KOPT-K1 (cell line): ENCODE data around the gene NASP.
"Not testable (repeated sequence)": the region's sequence is repeated elsewhere in the genome, so short reads cannot be mapped to it uniquely, and the experiment has no call there.

Experiments used
- H3K27ac ChIP-seq: fragments of 200-600 bp; sonication (generic); 2 replicates; pipeline ENCODE4 v1.5.1; 2016; ENCODE audit warnings: antibody characterized with exemption, mild to moderate bottlenecking, low read depth, low read length; ENCODE audit not compliant: poor library complexity, severe bottlenecking
- H3K36me3 ChIP-seq: fragments of 200-600 bp; sonication (generic); 2 replicates; pipeline ENCODE4 v1.5.1; 2017; ENCODE audit warnings: antibody characterized with exemption, mild to moderate bottlenecking, low read length, moderate library complexity; ENCODE audit not compliant: insufficient read depth
- H3K9me3 ChIP-seq: fragments of 200-600 bp; sonication (generic); 2 replicates; pipeline ENCODE4 v1.5.1; 2017; ENCODE audit warnings: antibody characterized with exemption, low read length, mild to moderate bottlenecking; ENCODE audit not compliant: insufficient read depth, poor library complexity, severe bottlenecking

Gene NASP

DNA sequence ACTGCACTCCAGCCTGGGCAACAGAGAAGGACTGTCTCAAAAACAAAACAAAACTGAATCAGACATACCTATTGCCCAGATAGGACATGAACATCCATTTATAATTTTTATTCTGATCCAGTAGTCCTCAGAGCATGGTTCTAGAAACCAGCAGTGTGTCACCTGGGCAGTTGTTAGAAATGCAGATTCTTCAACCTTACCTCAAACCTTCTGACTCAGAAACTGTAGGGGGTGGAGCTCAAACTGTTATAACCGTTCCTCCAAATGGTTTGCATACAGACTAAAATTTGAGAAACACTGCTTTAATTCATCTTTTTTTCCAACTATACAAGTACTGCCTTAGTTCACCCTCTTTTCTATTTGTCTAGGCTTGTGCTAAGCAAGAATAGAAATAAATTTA is 6.0 kb downstream of the NASP start:
- Histone ChIP-seq H3K9me3 (no peaks in the 10 kb centered on the region), H3K27ac (no peak overlapping the region), H3K36me3 (peaks cover 90% of the 10 kb centered on the region)

- no peak overlapping the region for H3K27ac ChIP-seq
- H3K36me3 ChIP-seq = peaks cover 100% of the 10 kb centered on the region
These were observed 10.6 kb downstream of the NASP start for GRCh38 chr1:45594412-45594811.

GRCh38 chr1:45596765-45597164 is 12.9 kb downstream of the NASP start:
- H3K9me3 ChIP-seq, H3K27ac ChIP-seq: not testable (repeated sequence)
- H3K36me3 ChIP-seq = peaks cover 100% of the 10 kb centered on the region

More at GRCh38 chr1:45594412-45594811, 10.6 kb downstream of the NASP start:
- H3K9me3 ChIP-seq = no peaks in the 10 kb centered on the region

- H3K27ac ChIP-seq = no peak overlapping the region
- peaks cover 100% of the 10 kb centered on the region for H3K36me3 ChIP-seq
- H3K9me3 ChIP-seq = no peaks in the 10 kb centered on the region
These were observed 20.4 kb downstream of the NASP start for GRCh38 chr1:45604239-45604638.

DNA sequence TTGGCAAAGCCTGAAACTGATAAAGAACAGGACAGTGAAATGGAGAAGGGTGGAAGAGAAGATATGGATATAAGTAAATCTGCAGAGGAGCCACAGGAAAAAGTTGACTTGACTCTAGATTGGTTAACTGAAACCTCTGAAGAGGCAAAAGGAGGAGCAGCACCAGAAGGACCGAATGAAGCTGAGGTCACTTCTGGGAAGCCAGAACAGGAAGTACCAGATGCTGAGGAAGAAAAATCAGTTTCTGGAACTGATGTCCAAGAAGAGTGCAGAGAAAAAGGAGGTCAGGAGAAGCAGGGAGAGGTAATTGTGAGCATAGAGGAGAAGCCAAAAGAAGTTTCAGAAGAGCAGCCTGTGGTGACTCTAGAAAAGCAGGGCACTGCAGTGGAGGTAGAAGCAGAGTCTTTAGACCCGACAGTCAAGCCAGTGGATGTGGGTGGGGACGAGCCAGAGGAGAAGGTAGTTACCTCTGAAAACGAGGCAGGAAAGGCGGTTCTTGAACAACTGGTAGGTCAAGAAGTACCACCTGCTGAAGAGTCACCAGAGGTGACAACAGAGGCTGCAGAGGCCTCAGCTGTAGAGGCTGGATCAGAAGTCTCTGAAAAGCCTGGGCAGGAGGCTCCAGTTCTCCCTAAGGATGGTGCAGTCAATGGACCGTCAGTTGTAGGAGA is 23.7 kb downstream of the NASP start:
- peaks cover 100% of the 10 kb centered on the region for H3K36me3 ChIP-seq
- H3K9me3 ChIP-seq = no peaks in the 10 kb centered on the region
- H3K27ac ChIP-seq = no peak overlapping the region

DNA sequence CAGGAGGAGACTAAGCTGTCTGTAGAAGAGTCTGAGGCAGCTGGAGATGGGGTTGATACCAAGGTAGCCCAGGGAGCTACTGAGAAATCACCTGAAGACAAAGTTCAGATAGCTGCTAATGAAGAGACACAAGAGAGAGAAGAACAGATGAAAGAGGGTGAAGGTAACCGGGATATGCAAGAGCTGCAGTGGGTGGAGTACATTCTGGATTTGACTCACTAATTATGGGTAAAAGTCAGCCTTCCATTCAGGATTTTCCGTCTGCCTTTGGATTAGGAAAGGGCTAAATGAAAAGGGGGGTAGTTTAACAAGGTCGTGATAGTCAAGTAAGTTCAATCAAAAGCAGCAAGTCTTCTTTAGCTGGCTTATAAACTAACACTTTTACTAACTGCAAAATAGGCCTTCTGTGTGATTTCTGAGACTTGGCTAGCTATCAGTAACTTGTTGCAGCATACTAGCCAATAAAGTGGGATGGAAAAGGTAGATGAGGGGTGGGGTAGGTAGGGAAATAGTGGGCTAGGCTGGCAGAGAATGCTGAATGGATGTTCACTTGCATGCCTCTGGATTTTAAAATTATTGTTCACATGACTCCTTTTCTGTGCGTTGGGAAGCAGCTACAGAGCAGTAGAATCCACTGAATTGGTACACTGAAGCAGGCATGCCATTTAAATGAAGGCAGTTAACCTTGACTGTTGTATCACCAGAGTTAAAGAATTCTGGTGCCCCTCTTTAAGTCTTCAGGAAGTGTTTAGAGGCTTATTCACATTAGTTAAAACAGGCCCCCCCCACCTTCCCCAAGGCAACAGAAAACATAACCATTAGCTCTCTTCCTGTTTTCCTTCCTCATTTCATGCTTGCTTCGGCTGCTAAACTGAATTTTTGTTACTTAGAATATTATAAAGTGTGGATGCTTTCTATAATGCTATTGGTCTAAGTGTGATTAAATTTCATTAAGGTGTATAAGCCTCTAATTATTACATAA is 24.6 kb downstream of the NASP start:
- peaks cover 100% of the 10 kb centered on the region for H3K36me3 ChIP-seq
- no peak overlapping the region for H3K27ac ChIP-seq
- H3K9me3 ChIP-seq = no peaks in the 10 kb centered on the region

DNA sequence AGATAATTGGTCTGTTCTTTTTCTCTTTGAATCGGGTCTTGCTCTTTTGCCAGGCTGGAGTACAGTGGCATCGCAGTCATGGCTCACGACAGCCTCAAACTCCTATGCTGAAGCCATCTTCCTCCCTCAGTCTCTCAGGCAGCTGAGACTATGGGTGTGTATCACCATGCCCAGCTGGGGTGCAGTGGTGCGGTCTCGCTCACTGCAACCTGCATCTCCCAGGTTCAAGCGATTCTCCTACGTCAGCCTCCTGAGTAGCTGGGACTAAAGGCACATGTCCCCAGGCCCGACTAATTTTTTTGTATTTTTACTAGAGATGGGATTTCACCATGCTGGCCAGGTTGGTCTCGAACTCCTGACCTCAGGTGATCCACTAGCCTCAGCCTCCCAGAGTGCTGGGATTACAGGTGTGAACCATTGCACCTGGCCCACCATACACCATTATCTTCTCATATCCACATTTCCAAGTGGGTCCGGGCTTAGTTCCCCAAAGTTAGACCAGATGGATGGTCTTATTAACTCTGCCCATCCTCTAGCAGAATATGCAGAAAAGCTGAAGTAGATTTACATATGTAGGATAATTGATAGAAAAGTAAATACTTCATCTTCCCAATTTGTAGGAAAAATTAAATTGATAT is 26.9 kb downstream of the NASP start:
- H3K27ac ChIP-seq = no peak overlapping the region
- H3K36me3 ChIP-seq = peaks cover 100% of the 10 kb centered on the region

DNA sequence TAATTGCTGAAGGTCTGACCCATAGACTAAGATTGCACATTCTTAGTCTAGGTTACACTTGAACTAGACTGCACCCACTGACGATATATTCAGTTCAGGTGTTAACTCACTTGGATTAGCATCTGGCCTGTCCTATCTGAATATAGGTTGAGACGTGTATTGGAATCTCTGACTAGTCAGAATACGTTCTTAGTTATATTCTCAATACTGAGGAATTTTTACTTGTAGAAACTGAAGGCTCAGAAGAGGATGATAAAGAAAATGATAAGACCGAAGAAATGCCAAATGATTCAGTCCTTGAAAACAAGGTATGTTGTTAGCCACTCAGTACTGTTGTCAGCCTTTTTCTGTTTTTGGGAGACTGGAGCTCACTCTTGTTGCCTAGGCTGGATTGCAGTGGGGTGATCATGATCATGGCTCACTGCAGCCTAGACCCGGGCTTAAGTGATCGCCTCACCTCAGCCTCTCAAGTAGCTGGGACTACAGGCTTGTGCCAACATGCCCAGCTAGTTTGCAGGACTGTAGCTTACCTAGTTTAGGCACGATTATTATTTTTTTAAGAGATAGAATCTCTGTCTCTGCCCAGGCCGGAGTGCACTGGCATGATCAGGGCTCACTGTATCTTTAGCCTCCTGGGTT is 29.2 kb downstream of the NASP start:
- Histone ChIP-seq H3K9me3 (no peaks in the 10 kb centered on the region), H3K36me3 (peaks cover 100% of the 10 kb centered on the region), H3K27ac (no peak overlapping the region)

More for the DNA sequence above, 26.9 kb downstream of the NASP start:
- no peaks in the 10 kb centered on the region for H3K9me3 ChIP-seq

GRCh38 chr1:45615885-45616284 is 32.0 kb downstream of the NASP start:
- peaks cover 100% of the 10 kb centered on the region for H3K36me3 ChIP-seq
- H3K27ac ChIP-seq = no peak overlapping the region
- H3K9me3 ChIP-seq = no peaks in the 10 kb centered on the region

- Histone ChIP-seq H3K27ac (no peak overlapping the region), H3K36me3 (peaks cover 98% of the 10 kb centered on the region), H3K9me3 (no peaks in the 10 kb centered on the region)
These were observed 33.8 kb downstream of the NASP start for GRCh38 chr1:45617618-45618017.

- Histone ChIP-seq H3K36me3 (peaks cover 95% of the 10 kb centered on the region), H3K27ac (no peak overlapping the region), H3K9me3 (no peaks in the 10 kb centered on the region)
These were observed 35.5 kb downstream of the NASP start for GRCh38 chr1:45619149-45619921.

DNA sequence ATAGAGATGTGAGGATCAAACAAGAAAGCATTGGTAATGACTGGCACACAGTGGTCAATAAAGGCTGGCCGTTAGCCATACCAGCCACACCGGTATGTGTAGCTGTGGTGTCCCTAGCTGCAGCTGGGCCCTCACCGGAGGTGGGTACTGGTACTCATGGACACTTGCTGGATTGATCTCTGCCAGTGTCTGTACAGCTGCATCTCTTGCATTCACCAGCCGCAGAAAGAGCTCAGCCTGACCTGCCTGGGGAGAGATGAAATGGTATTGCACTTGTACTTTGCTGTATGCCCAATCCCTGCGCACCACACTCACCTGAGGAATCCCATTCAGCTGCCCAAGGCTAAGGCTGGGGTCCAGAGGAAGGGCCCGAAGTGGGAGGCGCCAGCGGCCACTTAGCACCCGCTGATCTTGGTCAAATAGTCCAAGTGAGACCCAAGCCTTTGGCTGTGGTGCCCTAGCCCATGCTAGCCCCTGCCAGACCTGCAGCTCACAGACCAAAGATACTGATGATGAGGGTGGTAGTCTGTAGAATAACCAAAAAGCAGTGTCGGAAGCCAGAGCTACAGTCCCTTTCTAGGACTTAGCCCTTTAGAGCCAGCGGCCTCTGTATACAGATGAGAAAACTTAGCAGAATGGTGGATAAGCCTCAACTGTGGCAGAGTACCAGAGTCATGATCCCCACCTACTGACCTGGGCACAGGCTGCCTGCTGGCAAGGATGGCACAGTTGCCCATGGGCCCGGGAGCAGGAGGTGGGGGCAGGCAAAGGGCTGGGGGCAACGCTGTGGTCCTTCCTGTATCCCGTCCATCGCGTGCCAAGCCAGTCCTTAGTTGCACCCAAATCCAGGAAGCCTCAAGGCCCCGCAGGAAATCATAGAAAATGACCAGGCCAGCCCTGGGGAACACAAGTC is 37.0 kb downstream of the NASP start:
- Histone ChIP-seq H3K9me3 (no peaks in the 10 kb centered on the region), H3K36me3 (peaks cover 90% of the 10 kb centered on the region), H3K27ac (no peak overlapping the region)

DNA sequence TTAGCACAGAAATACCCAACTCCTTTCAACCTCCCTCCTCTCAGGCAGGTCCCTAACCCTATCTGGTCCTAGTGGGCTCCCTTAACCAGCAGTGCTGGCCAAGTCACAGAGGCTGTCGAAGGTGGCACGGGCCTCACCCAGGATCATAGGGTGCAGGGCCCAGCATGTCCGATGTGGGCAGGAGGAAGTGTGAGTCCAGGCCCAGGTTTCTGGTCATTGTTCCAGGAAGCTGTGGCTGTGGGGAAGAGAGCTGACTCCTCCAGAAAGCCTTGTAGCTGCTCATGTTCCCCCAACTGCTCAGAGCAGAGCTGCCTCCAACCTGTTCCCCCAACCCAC is 37.6 kb downstream of the NASP start:
- no peaks in the 10 kb centered on the region for H3K9me3 ChIP-seq
- no peak overlapping the region for H3K27ac ChIP-seq
- peaks cover 88% of the 10 kb centered on the region for H3K36me3 ChIP-seq
